Activated CD4-positive, alpha-beta T cell treated with anti-CD3 and anti-CD28 coated beads, Interleukin-10, Interleukin-2, amounts not matched to agents 100 ng/mL and 50 ng/mL, durations not matched to agents 16 hours and 8 hours (primary cell): Measurements from ENCODE around the gene GPC6.
"Not testable (repeated sequence)": the region's sequence is repeated elsewhere in the genome, so short reads cannot be mapped to it uniquely, and the experiment has no call there.

Experiments used
- DNase-seq: peaks from one replicate; pipeline ENCODE4 v3.0.0-alpha.2; 2020

GPC6 gene

GRCh38 chr13:93226623-93227279, at the start of gene GPC6:
Gene GPC6 (plus strand): TSS chr13:93226807.
- DNase-seq, result no peak

DNA sequence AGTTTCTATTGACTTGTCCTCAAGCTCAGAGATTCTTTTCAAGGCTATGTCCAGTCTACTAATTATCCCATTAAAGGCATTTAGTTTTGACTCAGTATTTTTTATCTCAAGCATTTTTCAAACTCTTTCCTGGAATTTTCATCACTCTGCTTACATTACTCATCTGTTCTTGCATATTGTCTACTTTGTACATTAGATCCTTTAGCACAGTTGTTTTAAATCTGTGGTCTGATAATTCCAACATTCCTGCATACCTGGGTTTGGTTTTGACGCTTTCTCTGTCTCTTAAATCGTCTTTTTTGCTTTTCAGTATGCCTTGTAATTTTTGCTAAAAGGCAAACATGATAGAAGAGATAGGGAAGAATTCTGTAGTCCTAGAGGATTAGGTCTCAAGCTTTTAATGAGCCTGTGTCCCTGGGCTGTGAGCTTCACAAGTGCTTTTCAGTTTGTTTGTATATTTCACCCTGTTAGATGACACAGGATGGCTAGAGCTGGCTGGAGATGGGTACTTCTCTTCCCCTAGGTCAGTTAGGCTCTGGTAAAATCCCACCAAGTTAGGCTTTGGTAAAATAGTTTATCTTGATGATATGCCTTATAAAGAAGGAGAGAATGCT, 46.1 kb upstream of the GPC6 start:
- no peak for DNase-seq

DNA sequence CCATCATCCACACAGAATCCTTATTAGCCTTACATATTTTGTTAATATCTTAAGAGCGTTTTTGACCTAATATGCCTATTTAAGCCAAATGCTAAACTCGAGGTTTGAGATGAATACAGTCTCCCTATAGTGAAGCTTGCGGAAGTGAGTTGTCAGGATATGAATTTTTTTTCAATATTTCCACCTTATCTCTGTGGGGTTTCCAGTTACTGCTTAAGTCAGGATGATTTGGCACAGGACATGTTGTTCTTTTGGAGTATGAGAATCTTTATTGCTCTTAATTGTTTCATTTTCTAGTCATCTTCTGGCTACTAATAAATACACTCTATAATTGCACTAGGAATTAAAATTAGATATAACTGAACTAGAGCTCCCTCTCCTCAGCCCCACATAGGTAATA, 44.2 kb upstream of the GPC6 start:
- no peak for DNase-seq

DNA sequence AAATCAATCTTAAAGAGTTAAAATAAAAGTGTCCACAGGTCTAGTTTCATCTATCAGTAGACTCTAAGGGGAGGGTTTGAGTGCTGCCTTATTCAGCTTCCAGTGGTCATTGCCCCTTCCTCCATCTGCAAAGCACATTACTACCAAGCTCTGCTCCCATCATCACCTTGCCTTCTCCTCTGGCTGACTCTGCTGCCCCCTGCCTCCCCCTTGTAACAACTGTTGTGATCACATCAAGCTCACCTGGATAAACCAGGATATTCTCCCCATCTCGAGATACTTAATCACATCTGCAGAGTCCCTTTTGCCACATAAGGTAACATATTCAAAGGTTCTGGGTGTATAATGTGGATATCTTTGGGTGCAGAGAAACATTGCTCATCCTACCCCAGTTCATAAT, 43.3 kb upstream of the GPC6 start:
- no peak for DNase-seq

- no peak for DNase-seq
Measured at GRCh38 chr13:93190006-93190405, 36.6 kb upstream of the GPC6 start.

GRCh38 chr13:93193682-93194081, 32.9 kb upstream of the GPC6 start:
- DNase-seq, result no peak

DNA sequence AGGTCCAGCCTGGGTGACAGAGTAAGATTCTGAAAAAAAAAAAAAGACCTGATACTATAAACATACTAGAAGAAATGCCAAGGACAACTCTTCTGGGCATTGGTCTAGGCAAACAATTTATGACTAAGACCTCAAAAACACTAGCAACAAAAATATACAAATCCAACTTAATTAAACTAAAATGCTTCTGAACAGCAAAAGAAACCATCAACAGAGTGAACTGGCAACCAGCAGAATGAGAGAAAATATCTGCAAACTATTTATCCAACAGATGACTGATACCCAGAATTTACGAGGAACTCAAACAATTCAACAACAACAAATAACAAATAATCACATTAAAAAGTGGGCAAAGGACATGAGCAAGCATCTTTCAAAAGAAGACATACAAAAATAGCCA, 26.8 kb upstream of the GPC6 start:
- DNase-seq, result no peak

DNA sequence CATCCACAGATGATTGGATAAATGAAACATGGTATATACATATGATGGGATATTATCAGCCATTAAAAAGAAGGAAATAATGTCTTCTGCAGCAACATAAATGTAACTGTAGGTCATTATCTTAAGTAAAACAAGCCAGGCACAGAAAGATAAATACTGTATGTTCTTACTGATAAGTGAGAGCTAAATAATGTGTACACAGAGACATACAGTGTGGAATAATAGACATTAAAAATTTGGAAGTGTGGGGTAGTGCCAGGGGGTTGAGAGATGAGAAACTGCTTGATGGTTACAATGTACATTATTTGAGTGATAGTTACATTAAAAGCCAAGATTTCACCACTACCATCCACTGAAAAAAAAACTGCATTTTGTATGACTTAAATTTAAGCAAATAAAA, 26.0 kb upstream of the GPC6 start:
- no peak for DNase-seq

GRCh38 chr13:93201992-93202558, 24.5 kb upstream of the GPC6 start:
- DNase-seq, result no peak

DNA sequence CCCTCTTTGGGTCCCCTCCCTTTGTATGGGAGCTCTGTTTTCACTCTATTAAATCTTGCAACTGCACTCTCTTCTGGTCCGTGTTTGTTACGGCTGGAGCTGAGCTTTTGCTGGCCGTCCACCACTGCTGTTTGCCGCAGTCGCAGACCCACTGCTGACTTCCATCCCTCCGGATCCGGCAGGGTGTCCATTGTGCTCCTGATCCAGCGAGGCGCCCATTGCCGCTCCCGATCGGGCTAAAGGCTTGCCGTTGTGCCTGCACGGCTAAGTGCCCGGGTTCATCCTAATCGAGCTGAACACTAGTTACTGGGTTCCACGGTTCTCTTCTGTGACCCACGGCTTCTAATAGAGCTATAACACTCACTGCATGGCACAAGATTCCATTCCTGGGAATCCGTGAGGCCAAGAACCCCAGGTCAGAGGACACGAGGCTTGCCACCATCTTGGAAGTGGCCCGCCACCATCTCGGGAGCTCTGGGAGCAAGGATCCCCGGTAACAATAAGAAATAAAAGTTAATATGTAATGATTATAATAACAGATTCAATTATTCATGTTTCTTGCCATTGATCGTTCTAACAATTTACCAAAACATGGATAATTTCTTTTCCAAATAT, 19.7 kb upstream of the GPC6 start:
- not testable (repeated sequence) for DNase-seq

DNA sequence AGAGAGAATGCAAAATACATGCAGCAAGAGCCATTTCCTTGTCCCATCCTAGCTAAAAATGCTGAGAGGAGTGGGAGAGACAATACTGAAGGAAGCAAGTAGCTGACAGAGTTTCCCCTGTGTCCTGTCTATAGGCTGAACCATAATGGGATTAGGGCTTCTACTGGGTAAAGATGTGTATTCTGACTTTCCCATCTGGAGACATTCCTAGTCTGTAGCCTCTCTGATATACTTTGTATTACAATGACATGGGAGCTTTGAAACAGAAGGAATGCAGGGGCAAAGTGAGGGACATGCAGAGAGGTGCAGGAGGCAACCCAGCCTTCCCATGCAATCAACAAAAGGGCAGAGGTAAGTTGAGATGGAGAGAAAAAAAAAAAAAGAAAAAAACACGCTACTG, 10.5 kb upstream of the GPC6 start:
- no peak for DNase-seq

DNA sequence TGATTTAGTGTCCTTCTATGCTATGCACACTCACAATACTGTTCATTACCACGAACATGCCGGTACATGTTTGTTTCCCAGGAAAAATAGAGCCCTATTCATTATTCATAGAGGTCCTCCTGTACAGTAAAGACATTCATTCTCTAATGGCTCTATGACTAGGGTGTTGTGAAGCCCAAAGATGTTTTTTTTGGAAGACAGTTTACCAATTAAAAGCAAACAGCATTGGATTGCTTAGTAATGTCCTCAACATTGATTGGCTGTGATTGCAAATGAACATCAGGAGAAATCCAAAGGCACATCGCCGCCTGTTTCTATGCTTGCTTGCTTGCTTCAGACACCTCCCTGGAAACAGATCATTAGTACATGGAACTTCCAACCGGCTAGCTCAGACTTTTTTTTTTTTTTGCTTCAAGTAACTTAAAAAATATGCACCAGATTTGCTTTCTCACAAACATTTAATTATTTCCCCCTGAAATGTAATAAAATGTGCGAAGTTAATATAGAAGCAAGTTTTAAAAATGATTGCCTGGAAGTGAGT, 8.8 kb upstream of the GPC6 start:
- DNase-seq, result no peak

- DNase-seq, result no peak
Measured at GRCh38 chr13:93218583-93218982, 8.0 kb upstream of the GPC6 start.

DNA sequence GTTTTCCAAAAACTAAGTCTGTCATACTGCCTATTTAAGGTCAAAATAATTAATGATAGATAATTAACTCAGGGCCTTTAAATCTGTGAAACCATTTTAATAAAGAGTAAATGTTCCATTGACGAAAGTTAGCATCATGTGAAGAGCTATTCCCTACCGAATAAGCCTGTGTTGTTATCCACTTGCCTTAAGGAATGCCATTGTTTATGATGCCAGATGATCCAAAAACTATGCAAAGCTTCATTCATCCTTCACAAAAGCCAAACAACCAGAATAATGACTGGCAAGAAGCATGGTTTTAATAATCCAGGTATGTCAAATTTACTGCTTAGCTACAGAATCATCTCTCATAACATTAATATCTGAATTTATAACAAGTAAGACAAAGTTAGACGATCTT, 6.5 kb upstream of the GPC6 start:
- no peak for DNase-seq

DNA sequence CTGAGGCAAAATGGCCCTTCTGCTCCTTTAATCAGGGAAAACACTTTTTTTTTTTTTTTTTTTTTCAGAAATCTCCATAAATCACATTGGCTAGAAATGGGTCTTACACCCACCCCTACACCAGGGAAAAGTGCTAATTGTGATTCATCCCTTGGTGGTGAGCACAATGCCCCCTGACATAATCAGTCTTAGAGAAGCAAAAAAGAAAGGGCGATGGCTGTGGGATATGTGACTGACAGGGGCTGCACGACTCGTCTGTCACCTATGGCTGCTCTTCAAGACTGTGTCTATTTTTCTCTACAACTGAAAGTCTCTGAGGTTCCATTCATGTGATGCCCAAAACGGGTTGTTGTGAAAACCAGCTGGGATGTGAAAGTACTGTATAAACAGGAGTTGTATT, 3.6 kb upstream of the GPC6 start:
- DNase-seq, result no peak

DNA sequence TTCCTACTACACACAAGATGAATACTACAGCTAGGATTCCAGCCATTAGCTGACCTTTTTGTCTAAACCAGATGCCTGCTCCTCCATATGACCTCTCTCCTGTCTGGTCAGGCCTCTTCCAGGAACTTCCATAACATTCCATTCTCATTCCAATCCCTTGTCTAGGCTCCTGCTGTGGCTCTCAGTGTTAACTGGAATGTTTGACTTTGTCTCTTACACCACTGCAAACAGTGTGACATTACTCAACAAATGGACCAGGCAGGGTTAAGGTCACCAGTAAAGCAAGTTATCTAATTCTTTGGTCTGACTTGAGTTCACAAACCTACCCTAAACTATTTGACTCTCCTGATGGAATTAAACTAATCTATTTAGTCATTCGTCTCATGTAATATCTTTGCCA, 2.1 kb upstream of the GPC6 start:
- DNase-seq, result no peak

- DNase-seq, result no peak
Measured at GRCh38 chr13:93225610-93226009, 997 bp upstream of the GPC6 start.

DNA sequence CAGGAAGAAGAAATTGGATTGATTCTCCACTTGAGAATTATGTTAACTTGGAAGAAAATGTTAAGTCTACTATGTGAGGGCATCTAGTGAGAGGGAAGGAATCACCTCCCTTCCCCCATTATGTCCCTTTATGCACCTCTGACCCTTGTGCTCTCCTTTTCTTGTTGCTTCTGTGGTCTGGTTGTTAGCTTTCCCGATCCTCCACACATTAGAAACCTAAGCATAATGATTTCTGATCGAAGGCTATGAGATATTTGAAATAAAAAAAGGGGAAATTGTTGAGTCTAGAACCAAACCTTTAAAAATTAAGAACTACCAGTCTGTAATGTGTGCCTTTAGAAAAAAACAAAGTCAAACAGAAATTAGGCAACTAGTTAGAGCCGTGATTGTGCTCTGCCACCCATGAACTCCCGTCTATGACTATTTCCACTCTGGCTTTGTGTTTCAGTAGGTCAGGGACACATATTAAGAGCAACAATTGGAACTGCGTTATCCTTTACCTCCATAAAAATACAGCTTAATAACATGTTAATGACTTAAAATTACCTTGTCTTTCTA, 463 bp upstream of the GPC6 start:
- no peak for DNase-seq

- no peak for DNase-seq
Measured at GRCh38 chr13:93227280-93227877, 772 bp downstream of the GPC6 start.

DNA sequence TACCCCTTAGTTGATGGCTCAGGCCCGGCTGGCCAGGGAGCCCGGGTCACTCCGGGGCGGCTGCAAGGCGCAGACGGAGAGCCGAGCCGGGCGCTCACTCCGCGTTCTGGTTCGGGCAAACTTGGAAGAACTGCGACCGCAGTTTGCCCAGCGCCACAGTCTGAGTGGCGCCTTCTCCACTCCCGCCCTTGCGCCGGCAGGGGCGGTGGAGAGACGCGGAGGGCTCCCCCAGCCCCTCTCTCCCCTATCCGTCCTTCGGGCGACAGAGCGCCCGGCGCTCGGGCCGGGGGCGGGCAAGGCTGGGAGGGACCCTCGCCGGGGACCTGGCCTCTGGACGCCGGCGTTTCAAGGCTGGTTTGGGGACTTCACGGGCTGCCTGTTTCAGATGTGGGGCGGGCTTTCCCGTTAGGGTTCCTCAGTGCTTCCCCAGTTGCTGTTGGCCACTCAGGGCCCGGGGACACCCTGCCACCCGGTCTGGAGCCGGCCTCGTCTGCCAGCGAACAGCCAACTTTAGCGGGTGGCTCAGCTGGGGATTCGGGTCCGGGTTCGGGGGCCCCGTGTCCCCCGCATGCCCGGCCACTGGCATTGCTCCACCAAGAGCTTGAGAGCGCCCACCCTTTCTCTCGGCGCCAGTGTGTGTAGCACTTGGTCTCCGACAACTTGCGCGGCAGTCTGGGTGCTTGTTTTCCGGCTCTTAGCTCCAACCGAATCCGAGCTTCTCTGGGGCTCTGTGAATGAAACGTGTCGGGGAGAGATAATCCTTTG, 1.5 kb downstream of the GPC6 start:
- DNase-seq, result no peak

DNA sequence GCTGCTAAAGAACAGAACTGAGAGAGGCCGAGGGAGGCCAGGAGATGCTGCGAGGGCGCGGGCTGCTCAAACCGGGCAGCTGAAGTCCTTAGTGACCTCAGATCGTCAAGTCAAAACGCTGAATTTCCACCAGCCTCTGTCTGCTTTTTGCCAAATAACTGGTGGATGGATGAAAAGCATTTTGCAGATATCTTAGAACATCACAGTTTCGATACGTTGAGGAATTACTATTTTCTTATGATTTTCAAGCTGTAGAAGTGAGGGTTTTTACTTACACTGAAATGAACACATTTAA, 2.0 kb downstream of the GPC6 start:
- no peak for DNase-seq

DNA sequence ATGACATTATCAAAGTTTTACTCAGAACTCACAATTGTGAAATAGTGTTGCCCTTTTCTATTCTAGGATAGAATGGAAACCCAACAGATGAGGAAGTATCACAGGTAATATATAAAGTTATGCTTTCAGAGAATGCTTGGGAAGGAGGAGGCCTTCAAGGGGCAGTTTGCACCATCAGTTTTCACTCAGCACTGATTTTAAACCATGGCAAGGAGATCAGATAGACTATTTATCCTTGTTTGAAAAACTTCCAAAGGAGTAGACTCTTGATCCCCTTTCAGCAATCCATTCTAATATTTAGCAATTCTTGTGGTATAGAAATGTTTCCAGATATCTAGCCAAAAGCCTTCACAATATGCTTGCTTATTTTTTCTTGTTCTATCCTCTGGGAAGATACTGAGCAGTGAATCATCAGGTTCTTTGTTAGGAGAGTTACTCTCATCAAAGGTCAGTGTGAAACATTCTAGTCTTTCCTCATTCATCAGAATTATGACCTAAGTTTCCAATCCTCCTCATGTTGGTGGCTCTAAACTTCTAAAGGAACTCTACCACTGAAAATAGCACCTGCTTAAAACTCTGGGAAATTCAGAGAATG, 3.8 kb downstream of the GPC6 start:
- no peak for DNase-seq
